DOHH2 (cell line): ENCODE results near the gene PARD6A.

Experiments used
- CTCF ChIP-seq: fragments of 200-600 bp; sonication (generic); IDR thresholded peaks from one replicate; pipeline ENCODE4 v1.5.1; 2014; ENCODE audit warnings: antibody characterized with exemption, mild to moderate bottlenecking, low read depth, low read length; ENCODE audit not compliant: poor library complexity, severe bottlenecking
- EZH2phosphoT487 ChIP-seq: fragments of 200-600 bp; sonication (generic); IDR thresholded peaks from 2 replicates; pipeline ENCODE4 v1.6.1; 2017; ENCODE audit warnings: borderline replicate concordance, mild to moderate bottlenecking, antibody characterized with exemption, low read length, moderate library complexity, mixed read lengths

GRCh38 chr16:67704110-67704509, 43.4 kb downstream of the PARD6A start:
- TF ChIP-seq CTCF, result no peak
- TF ChIP-seq EZH2phosphoT487, result no peak
